ENCODE data around the gene NUDT14. TPM values are rescaled to one million over a fixed set of nuclear protein-coding genes. Genes with fewer than 3 reads are reported as not detected.

The NUDT14 gene
- total and polyA plus RNA-seq, 2 experiments from 2014 or later, result 14.8 to 38.4 TPM

DNA sequence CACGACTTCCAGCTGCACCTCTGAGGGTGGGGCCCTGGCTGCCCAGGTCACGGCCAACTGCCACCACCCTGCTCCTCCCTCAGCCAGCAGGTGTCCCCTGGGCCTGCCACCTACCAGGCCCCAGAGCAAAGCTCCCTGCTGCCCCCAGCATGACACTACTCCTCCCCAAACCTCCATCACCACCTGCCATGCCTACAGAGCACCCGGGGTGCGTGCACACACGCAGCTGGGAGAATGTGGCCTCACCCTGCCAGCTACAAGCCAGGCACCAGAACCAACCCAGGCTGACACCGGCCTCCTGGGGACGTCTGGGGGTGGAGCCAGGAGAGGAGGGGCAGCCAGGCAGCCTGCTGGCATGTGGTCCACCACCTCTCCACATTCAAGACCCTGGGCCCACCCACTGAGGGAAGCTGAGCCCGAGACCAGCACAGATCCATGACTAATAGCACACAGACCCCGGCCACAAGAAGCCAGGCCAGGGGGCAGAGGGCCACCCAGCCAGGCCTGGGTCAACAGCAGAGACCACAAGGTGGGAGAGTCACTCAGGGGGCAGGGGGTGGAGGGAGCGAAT, 15.9 kb downstream of the NUDT14 start (continued):
- no peak for TF ChIP-seq ZNF331 (CRISPR knock-in tag; IDR thresholded peaks at IDR 0.05; ENCODE audit: low read depth)

- H3K4me3 ChIP-seq, result no peak overlapping the region
- Mint-ChIP-seq H3K4me3 (no peak overlapping the region), H3K27me3 (ENCODE audit: insufficient read depth, low read depth, poor library complexity) (peaks cover 15% of the 10 kb centered on the region), H3K36me3 (ENCODE audit: low read depth) (no peaks in the 10 kb centered on the region), H3K27ac (no peak overlapping the region), H3K9me3 (no peaks in the 10 kb centered on the region; the same call in 2 of the 3 replicates), H3K4me1 (no peaks in the 10 kb centered on the region)
- no peaks in the 10 kb centered on the region for H3K79me2 ChIP-seq (replicated peaks; ENCODE audit: insufficient read depth)
- no peaks in the 10 kb centered on the region for H3K36me3 ChIP-seq (ENCODE audit: insufficient read depth)
- no peak overlapping the region for H3K27ac ChIP-seq (ENCODE audit: low read depth)
- H3F3A ChIP-seq (replicated peaks; ENCODE audit: low read depth), result no peaks in the 10 kb centered on the region
- H3K27me3 ChIP-seq (ENCODE audit: insufficient read depth), result peaks cover 14% of the 10 kb centered on the region
- no peak overlapping the region for H3K4me2 ChIP-seq
- DNase-seq (ENCODE audit: low spot score) (no peak), ATAC-seq (no peak)
- H4K20me1 ChIP-seq (replicated peaks; ENCODE audit: insufficient read depth), result no peaks in the 10 kb centered on the region
- no peak overlapping the region for H2AFZ ChIP-seq
- TF ChIP-seq NANOG (IDR thresholded peaks at IDR 0.05; ENCODE audit: borderline replicate concordance) (no peak), ZNF114 (CRISPR knock-in tag; IDR thresholded peaks at IDR 0.05) (no peak), POLR2AphosphoS5 (IDR thresholded peaks at IDR 0.05; ENCODE audit: low read depth) (no peak), EZH2 (IDR thresholded peaks at IDR 0.05; ENCODE audit: low read depth, unreplicated experiment) (no peak), STAT1 (IDR thresholded peaks at IDR 0.05; ENCODE audit: unreplicated experiment) (no peak), CREB1 (CRISPR knock-in tag; IDR thresholded peaks at IDR 0.05; ENCODE audit: low read depth) (no peak)
- TF ChIP-seq, protein P1, sequence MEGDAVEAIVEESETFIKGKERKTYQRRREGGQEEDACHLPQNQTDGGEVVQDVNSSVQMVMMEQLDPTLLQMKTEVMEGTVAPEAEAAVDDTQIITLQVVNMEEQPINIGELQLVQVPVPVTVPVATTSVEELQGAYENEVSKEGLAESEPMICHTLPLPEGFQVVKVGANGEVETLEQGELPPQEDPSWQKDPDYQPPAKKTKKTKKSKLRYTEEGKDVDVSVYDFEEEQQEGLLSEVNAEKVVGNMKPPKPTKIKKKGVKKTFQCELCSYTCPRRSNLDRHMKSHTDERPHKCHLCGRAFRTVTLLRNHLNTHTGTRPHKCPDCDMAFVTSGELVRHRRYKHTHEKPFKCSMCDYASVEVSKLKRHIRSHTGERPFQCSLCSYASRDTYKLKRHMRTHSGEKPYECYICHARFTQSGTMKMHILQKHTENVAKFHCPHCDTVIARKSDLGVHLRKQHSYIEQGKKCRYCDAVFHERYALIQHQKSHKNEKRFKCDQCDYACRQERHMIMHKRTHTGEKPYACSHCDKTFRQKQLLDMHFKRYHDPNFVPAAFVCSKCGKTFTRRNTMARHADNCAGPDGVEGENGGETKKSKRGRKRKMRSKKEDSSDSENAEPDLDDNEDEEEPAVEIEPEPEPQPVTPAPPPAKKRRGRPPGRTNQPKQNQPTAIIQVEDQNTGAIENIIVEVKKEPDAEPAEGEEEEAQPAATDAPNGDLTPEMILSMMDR (conservative IDR thresholded peaks at IDR 0.05; ENCODE audit: low read depth in 2 of 2), result no peak
- no peaks in the 10 kb centered on the region for H3K4me1 ChIP-seq (ENCODE audit: insufficient read depth)
- no peaks in the 10 kb centered on the region for H3K9me2 ChIP-seq (ENCODE audit: insufficient read depth)
Measured at GRCh38 chr14:105163040-105163742, 17.9 kb downstream of the NUDT14 start.

GRCh38 chr14:105162669-105162979, 18.5 kb downstream of the NUDT14 start:
- Histone ChIP-seq H3K4me3 (no peak overlapping the region), H3K4me2 (no peak overlapping the region), H4K20me1 (replicated peaks; ENCODE audit: insufficient read depth) (no peaks in the 10 kb centered on the region), H3K27me3 (ENCODE audit: insufficient read depth) (peaks cover 11% of the 10 kb centered on the region), H3K36me3 (ENCODE audit: insufficient read depth) (no peaks in the 10 kb centered on the region), H2AFZ (no peak overlapping the region), H3F3A (replicated peaks; ENCODE audit: low read depth) (no peaks in the 10 kb centered on the region), H3K4me1 (ENCODE audit: insufficient read depth) (no peaks in the 10 kb centered on the region), H3K9me2 (ENCODE audit: insufficient read depth) (no peaks in the 10 kb centered on the region), H3K79me2 (replicated peaks; ENCODE audit: insufficient read depth) (no peaks in the 10 kb centered on the region), H3K27ac (ENCODE audit: low read depth) (no peak overlapping the region)
- no peaks in the 10 kb centered on the region for H3K36me3 Mint-ChIP-seq (ENCODE audit: low read depth)
- peaks cover 15% of the 10 kb centered on the region for H3K27me3 Mint-ChIP-seq (ENCODE audit: insufficient read depth, low read depth, poor library complexity)
- no peak overlapping the region for H3K4me3 Mint-ChIP-seq
- DNase-seq (ENCODE audit: low spot score) (no peak), ATAC-seq (no peak)
- H3K27ac Mint-ChIP-seq, result no peak overlapping the region
- no peaks in the 10 kb centered on the region for H3K4me1 Mint-ChIP-seq
- no peaks in the 10 kb centered on the region; the same call in 2 of the 3 replicates for H3K9me3 Mint-ChIP-seq
- TF ChIP-seq EZH2 (IDR thresholded peaks at IDR 0.05; ENCODE audit: low read depth, unreplicated experiment) (no peak), EZH2phosphoT487 (IDR thresholded peaks at IDR 0.05; ENCODE audit: unreplicated experiment) (no peak), CREB1 (CRISPR knock-in tag; IDR thresholded peaks at IDR 0.05; ENCODE audit: low read depth) (no peak), ETS1 (IDR thresholded peaks at IDR 0.05) (no peak), REST (IDR thresholded peaks at IDR 0.05; ENCODE audit: unreplicated experiment) (no peak)
- TF ChIP-seq, protein P1 (conservative IDR thresholded peaks at IDR 0.05; ENCODE audit: low read depth in 2 of 2), result no peak
